T1000 (cell line): ENCODE measurements around the gene R3HDM1.
A peak's percentile ranks its signal among the peaks of the same experiment; 100 is the strongest.
"Not testable (repeated sequence)": the region's sequence is repeated elsewhere in the genome, so short reads cannot be mapped to it uniquely, and the experiment has no call there.

Experiments
- DNase-seq: peaks from one replicate; lab custom pipeline; 2025; ENCODE audit warnings: mixed read lengths; lab: John Stamatoyannopoulos, UW

Gene R3HDM1

GRCh38 chr2:135709992-135710391 is 178.7 kb downstream of the R3HDM1 start:
- peak; percentile 22 for DNase-seq

DNA sequence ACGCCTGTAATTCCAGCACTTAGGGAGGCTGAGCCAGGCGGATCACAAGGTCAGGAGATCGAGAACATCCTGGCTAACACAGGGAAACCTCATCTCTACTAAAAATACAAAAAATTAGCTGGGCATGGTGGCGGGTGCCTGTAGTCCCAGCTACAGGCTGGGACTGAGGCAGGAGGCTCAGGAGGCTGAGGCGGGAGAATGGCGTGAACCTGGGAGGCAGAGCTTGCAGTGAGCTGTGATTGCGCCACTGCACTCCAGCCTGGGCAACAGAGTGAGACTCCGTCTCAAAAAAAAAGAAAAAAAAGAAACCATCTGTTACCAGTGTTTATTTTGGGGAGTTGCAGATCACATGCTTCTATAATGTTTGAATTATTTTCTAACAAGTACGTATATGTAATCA is 183.8 kb downstream of the R3HDM1 start:
- DNase-seq, result not testable (repeated sequence)

DNA sequence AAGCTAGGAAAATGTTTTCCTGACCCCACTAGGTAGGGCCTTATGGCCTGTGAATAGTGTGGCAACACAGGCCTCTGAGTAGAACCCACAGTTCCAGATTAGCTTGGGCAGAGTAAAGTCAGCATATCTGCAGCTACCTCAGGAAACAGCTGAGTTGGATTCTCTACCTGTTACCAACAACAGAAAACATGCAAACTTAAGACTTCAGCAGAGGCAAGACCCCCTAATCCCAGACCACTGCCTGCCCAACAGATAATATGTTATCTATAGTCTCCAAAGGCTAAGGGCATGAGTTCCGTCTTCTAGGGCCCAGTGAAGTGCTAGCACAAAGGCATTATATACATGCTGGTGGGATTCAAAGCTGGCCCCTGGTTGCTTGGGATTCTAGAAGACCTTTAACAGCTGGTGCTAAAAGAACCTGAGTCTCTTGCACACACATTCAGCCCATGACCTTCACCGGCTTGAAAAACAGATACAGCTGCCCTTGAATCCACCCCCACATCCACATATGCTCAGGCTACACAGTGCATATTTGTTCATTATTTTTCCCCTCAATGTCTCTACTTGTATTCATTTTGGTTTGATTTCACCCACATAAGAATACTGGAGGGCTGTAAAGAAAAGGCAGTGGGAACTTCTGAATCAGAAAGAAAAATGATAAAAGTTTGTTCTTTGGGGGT is 196.9 kb downstream of the R3HDM1 start:
- DNase-seq, result no peak

GRCh38 chr2:135732561-135732960 is 201.3 kb downstream of the R3HDM1 start:
- no peak for DNase-seq

GRCh38 chr2:135733045-135733444 is 201.8 kb downstream of the R3HDM1 start:
- DNase-seq, result no peak

- no peak for DNase-seq
These were observed 205.3 kb downstream of the R3HDM1 start for GRCh38 chr2:135736546-135736945.

GRCh38 chr2:135740206-135740605 is 208.9 kb downstream of the R3HDM1 start:
- no peak for DNase-seq

DNA sequence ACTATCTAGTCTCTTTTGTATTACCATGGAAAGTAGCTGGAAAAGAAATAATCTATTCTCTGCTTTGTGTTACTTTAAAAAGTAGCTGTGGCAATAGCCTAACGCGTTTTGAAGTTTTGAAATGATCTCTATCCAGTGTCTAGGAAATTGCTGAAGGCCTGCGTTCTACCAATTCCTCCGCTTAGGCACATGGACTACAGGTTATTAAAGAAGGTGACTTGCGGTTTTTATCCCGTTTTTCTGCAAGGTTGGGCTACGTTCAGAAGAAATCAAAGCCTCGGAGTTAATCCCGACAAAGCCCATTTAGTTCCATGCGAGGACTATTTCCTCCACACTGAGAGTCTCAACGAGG is 209.7 kb downstream of the R3HDM1 start:
- no peak for DNase-seq

- DNase-seq, result peak; percentile 89
These were observed 210.4 kb downstream of the R3HDM1 start, which contains the start of gene UBXN4 for GRCh38 chr2:135741395-135742324. Gene UBXN4 (plus strand): TSS chr2:135741855. CDS start chr2:135741930, 75 bp downstream.

- no peak for DNase-seq
These were observed 211.1 kb downstream of the R3HDM1 start for GRCh38 chr2:135742325-135742757.

- DNase-seq, result no peak
These were observed 212.6 kb downstream of the R3HDM1 start for GRCh38 chr2:135743860-135744259.

DNA sequence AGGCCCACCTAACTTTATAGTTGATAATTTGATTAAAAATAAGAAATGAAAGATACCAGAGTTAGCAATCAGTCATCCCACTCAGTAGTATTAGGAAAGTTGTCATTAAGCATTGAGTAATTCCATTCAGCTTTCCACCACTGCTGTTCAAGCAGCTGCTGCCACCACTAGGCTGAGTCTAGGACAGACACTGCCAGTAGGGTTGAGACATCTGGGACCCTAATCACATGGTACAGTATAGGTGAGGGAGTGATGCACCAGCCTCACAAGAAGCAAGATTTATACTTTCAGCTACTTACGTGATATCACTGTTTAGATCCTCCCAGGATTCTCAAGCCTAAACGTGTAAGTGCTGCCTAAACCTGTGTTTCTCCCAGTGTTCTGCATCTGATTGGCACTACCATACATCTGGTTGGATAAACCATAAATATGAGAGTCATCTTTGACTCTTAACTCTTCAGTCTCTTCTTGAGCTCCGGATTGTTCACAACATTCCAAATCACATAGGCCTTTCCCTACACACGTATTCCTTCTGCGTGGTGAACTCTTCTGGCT is 213.6 kb downstream of the R3HDM1 start:
- no peak for DNase-seq

GRCh38 chr2:135745545-135745944 is 214.3 kb downstream of the R3HDM1 start:
- DNase-seq, result no peak

GRCh38 chr2:135755573-135755972 is 224.3 kb downstream of the R3HDM1 start:
- no peak for DNase-seq

DNA sequence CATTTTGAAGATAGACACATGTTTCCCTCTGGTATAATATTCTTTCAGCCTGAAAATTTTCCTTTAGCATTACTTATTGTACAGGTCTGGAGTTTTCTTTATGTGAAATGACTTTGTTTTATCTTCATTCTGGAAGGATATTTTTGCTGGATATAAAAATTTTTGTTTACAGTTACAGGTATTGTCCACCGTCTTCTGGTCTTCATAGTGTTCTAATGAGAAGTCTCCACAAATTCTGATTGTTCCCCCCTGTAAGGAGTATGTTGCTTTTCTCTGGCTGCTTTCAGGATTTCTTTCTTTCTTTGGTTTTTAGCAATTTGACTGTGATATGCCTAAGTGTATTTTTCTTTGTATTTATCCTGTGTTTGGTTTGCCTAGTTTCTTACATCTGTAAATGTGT is 225.4 kb downstream of the R3HDM1 start:
- no peak for DNase-seq

DNA sequence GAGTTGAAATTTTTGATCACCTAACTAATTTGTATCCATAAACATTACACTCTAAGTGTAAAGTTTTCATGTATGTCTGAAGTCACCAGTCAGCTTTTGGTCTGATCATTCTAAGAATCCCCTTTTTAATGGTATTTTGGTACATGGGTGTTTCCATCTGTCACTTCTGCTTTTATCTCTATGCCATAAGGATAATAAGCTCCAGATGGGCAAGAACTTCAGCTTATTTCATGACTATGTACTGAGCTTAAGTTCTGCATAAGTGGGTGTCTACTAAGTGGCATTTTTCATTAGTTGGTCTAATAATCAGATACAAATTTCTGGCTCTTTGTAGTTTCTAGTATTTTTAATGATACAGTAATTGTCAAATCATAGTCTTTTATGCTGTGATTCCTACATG is 230.7 kb downstream of the R3HDM1 start:
- DNase-seq, result no peak

DNA sequence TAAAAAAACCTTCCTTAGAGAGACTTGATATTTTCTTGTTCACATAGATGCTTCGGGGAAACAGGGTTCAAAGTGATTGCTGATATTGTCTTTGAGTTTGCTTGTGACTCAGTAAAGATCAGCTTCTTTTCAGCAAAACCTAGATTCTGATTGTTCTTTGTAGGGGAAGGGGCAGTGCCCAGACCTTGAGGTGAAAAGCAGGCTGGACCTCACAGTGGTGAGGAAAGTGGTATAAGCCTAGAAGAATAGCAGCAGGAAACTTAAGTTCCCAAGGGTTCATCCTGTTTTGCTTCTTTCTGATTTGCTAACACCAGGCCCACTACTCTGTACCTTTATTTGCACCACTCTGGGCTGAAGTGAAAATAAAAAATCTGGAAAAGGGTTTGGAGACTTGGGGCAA is 231.2 kb downstream of the R3HDM1 start:
- no peak for DNase-seq

GRCh38 chr2:135768863-135769262 is 237.6 kb downstream of the R3HDM1 start:
- DNase-seq, result no peak

GRCh38 chr2:135773319-135773718 is 242.0 kb downstream of the R3HDM1 start:
- no peak for DNase-seq

GRCh38 chr2:135773917-135774316 is 242.6 kb downstream of the R3HDM1 start:
- DNase-seq, result no peak
